IPS-NIHi11 (cell line): ENCODE data around the gene SPINK2.

Source experiments
- DNase-seq: peaks from one replicate; pipeline ENCODE4 v3.0.0; 2012; ENCODE audit warnings: mixed read lengths, low spot score

SPINK2 gene, protein sequence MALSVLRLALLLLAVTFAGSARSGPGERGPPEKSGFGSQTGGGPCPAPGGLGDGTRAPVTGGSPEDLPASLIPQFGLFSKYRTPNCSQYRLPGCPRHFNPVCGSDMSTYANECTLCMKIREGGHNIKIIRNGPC

DNA sequence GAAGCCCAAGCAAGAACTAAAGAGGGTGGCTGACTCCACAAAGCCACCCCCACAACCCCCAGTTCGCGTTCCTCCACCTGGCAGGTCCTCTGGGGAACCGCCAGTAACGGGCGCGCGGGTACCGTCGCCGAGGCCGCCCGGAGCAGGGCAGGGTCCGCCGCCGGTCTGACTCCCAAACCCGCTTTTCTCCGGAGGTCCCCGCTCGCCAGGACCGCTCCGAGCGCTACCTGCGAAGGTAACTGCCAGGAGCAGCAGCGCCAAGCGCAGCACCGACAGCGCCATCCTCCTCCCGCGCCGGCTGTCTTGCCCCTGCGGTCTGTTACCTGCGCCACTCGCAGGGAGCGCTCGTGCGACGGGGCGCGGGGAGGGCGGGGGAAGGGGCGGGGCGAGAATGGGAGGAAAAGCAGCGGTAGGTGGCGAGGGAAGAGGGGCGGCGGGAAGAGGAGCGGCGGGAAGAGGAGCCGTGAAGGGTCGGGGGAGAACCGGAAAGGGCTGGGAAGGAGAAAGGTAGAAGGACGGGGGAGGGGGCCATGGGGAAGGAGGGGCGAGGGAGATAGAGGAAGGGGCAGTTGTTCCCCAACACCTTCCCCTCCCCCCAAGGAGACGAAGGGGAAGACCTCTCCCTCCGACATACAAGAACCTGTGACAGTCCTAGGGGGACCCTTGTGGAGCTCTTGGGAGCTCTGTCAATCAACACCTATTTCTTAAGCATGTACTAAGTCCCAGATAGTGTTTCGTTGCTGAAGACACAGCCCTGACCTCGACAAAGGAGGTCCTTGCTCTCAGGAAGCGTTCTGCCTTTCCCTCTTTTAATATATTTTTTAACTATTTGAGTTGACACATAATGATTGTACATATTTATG, at the start of gene SPINK2:
Gene SPINK2, minus strand, starts transcription at position 321 of the 863 bp plus-strand sequence. Its CDS starts 39 bp downstream, at position 282.
- DNase-seq, result peak; percentile 95

DNA sequence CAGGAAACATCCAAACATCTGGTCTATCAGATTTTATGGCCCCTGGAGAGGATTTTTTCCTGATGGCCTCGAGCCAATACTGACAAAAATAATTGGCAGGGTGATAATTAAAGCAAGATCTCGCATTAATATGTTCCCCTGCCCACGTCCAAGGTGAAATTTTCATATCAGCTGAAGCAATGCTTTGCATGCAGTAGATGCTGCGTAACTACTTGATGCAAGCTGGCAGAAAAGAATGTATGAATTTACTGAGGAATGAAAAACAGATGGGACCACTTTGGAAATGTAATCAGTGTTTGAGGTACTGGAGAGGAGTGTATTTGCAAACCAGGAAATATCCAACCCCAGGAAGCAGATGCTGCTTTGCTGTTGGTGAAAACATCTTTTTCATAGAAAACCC, 49.4 kb upstream of the SPINK2 start:
- no peak for DNase-seq

DNA sequence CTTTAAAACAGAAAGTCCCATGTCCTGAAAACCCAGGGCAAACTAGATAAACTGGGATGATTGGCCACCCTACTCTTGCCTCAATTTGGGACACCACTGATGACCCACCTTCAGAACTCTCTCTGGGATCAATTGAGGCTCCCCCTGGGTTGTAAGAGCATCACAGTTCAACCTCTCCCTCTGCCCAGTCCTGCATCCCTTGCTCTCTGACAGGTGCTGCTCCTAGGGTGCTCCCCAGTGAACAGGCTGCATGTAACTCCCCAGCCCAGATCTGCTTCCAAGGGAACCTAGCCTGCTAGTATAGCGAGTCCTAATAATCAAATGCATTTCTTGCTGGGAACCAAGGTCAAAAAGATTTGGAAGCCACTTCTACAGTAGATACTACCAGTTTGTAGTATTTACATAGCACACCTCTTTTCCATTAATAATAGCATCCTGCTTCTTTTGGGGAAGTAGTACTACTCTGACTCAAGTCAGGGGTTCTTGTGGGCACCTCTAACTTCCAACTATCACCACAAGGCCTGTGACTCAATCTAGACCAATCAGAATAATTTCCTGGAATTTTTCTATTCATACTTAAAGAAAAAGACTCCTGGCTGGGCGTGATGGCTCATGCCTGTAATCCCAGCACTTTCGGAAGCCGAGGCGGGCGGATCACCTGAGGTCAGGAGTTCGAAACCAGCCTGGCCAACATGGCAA, 42.1 kb upstream of the SPINK2 start:
- DNase-seq, result no peak

DNA sequence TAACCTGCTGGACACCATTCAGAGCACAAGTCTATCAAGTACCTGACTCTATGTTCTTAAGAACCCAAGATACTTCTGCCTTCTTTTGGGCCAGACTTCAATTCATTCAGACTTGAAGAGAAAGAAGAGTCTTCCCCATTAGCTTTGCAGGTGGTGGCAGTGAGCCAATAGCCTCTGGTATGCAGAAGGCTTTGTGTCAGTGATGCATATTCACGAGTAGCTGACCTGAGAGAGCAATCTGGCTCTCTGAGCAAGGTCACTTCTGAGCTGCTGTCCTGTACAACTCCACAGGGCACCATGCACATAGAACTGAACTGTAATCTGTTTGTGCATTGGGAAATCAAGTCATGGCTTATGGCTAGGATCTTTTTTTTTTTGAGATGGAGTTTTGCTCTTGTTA, 39.9 kb upstream of the SPINK2 start:
- DNase-seq, result peak; percentile 49

DNA sequence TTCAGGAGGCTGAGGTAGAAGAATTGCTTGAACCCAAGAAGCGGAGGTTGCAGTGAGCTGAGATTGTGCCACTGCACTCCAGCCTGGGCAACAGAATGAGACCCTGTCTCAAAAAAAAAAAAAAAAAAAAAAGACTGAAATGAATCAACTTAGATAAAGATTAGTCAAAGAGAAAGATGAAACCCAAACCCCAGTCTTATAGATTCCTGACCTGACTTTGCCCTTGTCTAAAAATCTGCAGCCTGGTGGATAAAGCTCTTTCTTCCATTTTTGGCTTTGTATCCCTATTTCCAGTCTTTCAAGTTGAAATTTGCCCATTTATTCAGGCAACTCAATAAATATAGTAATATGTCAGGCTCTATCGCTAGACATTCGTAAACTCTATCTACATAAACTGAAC, 39.3 kb upstream of the SPINK2 start:
- DNase-seq, result no peak

DNA sequence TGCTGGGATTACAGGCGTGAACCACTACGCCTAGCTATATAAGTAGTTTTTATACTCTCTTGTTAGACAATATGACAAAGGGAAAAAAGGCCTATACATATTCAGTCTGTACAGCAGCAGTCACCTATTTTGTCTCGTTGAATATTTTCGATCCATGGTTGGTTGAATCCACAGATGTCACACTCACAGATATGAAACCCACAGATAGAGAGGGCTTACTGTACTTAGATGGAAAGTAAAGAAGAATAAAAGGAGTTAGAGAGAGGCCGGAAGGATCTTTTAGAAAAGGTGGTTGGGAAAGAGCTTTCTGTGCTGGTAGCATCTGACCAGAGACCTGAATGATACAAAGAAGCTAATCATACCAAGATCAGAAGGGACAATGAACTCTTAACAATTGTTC, 38.3 kb upstream of the SPINK2 start:
- no peak for DNase-seq

DNA sequence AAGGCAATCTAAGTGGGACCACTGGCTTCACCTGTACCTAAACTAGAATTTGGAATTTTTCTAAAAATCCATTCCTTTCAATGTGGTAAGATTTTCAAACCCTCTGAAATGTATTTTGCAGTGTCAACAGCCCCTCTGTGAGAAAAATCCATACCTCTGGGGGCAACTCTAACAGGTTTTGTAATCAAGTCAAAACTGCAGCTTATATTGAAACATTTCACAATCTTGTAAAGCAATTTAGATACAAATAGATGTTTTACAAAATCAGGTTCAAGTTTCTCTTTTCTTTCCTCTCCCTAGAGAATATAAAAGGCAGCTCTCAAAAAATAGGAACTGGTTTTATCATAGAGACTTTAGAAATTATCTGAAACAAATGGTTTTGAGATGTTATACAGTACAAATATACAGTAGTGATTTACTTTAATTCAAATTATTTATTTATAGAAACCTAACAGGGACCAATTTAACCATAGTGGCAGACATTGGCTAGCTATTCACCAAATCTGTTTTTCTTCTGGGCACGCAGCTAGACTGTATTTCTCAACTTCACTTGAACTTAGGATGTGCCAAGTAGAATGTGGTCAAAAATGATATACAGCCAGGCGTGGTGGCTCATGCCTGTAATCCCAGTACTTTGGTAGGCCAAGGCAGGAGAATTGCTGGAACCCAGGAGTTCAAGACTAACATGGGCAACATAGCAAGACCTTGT, 36.3 kb upstream of the SPINK2 start:
- DNase-seq, result no peak

DNA sequence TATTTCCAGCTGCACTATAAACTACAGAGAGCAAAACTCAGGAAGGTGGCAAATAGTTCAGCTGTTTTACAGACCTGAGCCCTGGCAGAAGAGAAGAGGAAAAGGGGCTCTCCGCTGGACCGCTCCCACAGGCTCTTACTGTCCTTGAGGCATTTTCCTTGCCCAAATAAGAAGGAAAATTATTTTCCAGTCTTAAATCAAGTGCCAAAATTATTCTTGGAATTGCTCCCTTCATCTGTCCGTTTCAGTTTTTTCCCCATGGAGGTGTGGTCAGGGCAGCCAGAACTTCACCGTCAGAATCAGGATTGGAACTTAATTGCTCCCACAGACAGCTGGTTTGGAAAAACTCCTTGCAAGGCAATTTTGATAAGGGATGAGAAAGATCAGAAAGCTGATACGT, 35.2 kb upstream of the SPINK2 start:
- no peak for DNase-seq

DNA sequence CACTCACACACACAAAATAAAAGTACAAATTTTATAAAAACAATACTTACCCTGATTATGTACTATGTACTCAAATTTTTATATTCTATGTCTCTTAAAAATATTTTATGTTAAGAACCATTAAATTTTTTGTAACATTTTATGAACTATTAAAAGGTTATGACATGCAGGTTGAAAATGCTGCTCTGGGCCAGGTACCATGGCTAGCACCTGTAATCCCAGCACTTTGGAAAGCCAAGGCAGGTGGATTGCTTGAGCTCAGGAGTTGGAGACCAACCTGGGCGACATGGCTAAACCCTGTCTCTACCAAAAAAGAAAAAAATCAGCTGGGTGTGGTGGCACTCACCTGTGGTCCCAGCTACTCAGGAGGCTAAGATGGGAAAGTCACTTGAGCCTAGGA, 29.4 kb upstream of the SPINK2 start:
- DNase-seq, result no peak

DNA sequence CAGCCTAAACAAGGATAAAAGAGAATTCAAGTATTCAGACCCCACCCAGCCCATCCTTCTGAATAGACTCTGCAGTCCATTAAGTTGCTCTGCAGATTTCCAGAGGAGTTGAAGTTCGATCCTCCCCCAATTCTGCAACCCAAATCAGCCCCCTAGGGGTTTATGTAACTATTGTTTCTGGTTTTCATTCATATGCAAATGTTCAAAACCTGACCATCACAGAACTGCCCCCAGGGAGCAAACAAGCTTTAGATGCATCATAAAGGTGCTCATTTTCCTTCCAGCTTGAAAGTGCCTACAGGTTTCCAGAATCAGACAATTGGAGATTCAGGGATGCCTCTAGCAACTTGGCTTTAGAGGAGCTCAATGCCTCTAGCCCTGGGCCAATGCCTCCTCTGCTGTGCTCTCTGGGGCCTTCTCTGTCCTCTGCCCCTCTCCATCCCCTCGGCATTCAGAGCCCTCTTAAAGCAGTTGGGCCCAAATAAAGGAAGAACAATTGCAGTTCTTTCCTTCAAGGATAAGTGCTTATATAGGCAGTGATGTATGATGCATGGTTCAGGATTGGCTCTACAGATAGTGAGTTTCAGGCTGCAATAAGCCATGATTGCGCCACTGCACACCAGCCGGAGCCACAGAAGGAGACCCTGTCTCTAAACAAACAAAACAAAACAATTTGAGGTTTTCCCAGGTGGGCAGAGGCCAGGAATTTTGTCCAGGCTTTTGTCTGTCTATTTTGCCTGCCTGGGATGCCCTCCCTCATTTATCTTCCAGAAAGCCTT, 23.5 kb upstream of the SPINK2 start:
- peak; percentile 71 for DNase-seq

DNA sequence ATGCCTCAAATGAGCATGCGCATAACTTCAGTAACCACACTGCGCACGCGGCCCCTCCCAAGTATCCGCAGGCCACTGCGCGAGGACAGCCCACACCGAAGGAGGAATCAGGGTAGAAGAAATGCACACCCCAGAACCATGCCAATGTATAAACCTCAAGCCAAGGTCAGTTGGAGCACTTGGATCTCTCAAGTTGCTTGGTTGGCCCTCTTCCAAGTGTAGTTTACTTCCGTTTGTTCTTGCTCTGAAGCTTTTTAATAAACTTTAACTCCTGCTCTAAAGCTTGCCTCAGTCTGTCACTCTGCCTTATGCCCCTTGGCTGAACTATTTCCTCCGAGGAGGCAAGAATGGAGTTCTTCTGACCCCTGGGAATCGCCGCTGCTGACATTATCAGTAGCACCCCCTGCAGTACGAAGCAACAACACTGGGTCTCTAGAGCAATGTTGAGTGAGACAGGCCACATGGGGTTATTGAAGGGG, 22.0 kb upstream of the SPINK2 start:
- peak; percentile 48 for DNase-seq

DNA sequence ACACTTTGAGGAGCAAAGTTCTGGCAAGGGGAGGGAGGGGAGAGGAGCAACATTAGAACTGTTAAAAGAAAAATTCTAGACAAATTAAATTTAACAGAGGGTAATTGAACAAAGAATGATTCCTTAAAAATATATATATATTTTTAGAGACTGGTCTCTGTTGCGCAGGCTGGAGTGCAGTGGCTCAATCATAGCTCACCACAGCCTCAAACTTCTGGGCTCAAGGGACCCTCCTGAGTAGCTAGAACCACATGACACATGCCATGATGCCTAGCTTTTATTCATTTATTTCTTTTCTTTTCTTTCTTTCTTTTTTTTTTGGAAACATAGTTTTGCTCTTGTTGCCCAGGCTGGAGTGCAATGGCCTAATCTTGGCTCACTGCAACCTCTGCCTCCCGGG, 19.1 kb upstream of the SPINK2 start:
- DNase-seq, result no peak

DNA sequence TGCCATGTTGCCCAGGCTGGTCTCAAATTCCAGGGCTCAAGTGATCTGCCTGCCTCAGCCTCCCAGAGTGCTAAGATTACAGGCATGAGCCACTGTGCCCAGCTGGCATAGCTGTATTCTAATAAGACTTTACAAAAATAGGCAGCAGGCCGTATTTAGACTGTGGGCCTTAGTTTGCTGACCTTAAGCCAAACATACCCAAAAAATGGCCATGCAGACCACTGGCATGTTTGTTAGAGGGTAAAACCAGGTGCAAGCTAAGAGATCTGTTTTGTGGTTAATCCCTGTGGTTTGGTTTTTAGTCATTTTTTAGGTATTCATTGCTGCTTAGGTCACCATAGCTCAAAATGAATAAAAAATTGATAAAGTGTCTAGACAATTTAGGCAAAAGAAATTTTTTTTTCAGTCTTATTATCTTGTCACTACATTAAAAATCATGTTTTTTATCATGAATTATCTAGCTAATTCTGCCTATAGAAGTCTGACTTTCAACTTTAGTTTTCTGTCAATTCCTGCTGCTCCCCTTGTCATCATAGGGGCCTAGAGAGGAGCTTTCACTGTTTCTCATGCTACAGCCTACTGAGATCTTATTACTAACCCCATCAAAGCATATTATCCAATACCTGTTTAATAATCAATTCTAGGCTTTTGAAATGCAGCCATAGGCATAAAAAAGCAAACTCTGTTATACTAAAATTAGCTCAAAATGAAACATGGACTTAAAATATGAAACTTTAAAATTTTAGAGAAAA, 7.5 kb upstream of the SPINK2 start:
- DNase-seq, result no peak

DNA sequence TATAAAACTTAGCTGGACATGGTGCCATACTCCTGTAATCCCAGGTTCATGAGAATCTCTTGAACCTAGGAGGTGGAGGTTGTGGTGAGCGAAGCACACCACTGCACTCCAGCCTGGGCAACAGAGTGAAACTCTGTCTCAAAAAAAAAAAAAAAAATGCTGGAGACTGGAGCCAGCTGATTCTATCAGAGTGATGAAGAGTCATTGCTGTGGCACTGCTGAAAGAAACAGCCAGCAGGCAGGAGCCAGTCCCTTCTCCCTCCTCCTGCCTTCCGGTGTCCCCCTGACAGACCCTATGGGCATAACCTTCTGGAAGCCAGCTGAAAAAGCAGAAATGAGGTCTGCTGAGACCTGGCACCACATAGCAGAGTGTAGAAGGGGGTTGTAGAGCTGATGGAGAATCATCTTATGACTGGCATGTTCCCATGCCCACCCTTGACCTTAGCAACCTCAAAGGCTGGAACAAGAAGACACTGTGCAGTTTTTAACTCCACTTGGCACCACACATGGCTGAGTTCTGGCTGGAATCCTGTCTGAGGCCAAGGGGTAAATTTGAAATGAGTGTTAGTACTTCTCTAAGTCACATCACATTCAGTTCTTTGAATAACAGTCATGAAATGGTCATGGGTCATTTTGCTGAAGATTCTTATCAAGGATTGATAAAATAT, 2.6 kb upstream of the SPINK2 start:
- no peak for DNase-seq

DNA sequence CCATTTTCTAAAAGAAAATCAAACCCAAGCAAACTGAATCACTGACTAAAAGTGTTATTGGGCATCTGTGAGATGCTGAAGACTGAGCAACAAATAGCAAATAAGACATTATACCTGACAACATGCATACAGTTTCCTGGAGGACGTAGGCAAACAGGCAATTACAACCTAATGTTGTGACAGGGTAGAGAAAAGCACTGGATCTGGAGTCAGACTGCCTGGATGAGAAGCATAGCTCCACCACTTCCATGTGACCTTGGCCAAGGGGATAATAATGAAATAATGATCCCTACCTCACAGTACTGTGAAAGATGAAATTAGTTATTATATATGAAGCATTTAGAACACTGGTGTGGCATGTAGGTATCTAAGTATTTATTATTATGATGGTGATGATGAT, 2.7 kb downstream of the SPINK2 start:
- no peak for DNase-seq

DNA sequence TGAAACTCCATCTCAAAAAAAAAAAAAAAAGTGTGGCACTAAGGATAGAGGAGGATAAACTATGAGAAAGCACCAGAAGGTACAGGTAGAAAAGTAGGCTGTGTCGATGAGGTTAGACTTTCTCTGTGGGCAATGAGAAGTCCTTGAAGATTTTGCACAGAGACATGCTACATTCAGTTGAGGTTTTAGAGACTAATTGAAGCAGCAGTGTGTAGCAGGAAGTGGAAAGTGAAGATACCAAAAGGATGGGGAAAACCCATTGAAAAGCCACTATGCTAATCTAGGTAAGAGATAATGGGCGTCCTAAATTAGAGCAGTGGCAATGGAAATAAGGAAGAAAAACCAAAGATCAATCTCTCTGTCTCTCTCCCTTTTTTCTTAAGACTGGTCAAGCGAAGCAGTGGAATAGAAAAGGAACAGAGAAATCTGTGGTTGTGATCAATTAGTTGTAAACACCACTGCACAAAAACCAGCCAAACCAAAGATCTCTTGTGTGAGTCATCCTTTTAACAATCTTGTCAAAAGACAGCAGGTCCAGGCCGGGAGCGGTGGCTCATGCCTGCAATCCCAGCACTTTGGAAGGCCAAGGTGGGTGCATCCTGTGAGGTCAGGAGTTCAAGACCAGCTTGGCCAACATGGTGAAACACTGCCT, 3.5 kb downstream of the SPINK2 start:
- DNase-seq, result no peak

DNA sequence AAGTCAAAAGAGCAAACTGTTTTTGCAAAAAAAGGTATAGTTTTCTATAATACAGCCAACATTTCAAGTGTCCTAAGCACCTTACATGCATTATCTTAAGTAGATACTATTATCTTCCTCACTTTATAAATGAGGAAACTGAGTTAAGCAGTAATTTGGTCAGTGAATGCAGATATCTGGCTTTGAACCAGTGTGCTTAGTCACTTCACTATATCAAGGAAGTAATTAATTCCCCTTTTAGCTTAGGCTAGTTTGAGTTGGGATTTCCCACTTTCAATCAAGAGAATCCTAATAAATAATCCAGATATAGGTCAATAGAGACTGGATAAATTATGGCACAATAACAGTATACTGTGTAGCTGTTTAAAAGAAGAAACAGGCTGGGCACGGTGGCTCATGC, 14.8 kb downstream of the SPINK2 start:
- no peak for DNase-seq

DNA sequence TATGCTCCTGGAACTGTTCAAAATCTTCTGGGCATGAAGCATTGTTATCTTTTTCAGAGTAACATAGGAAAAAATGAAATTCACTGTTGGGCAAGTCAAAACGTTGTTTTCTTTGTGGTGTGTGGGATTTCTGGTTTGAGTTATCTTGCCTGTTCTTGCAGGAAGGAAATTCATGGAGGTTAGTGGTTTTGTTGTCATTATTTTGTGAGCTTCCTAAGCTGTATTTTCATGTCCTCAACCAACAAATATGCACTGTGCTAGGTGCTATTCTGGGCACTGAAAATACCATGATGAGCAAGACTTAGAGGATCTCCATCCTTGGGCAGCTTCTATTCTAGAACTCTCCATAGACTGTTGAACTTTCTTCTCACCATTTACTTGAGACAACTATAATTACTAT, 16.9 kb downstream of the SPINK2 start:
- DNase-seq, result no peak

DNA sequence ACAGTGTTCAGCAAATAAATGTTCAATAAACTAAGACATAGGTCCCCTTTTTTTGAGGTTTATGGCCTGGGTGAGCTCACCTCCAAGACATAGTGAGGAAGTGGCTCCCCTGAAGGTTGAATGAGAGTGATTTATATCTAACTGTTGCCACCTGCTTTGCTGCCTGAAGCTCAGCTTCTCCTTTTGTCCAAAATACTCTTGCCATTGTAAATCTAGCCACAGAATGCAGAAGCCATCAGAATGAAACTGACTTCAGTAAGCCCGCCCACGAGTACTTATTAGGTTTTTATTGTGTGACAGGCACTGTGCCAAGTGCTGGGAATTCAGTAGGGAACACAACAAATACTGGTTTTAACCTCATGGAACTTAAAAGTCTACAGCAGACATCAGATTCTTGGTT, 18.0 kb downstream of the SPINK2 start:
- DNase-seq, result no peak
